ENCODE results near the gene MYL6B. TPM values are rescaled to one million over a fixed set of nuclear protein-coding genes. Genes with fewer than 3 reads are reported as not detected.

MYL6B gene
- polyA plus RNA-seq, 1 donor (not counting 4 experiments of a cell fraction or from before 2014, with no cell fraction given) = 44.9 TPM

DNA sequence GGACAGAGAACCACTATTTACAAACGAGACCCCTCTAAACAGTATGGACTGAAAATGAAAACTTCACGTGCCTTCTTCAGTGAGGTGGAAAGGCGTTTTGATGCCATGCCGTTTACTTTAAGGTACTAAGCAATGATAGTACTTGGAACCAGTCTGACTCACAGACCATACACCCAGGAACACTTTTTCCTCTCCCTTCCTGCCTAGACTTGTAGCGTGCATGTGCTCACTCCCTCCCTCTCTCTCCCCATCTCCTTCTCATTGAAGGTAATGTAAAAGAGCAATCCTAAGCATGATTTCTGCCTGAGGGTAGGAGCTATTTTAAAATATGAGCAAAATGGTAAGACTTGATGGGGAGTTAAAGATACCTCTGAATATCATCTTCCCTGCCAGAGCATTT is 41.8 kb upstream of the MYL6B start:
- TF ChIP-seq, protein P1, sequence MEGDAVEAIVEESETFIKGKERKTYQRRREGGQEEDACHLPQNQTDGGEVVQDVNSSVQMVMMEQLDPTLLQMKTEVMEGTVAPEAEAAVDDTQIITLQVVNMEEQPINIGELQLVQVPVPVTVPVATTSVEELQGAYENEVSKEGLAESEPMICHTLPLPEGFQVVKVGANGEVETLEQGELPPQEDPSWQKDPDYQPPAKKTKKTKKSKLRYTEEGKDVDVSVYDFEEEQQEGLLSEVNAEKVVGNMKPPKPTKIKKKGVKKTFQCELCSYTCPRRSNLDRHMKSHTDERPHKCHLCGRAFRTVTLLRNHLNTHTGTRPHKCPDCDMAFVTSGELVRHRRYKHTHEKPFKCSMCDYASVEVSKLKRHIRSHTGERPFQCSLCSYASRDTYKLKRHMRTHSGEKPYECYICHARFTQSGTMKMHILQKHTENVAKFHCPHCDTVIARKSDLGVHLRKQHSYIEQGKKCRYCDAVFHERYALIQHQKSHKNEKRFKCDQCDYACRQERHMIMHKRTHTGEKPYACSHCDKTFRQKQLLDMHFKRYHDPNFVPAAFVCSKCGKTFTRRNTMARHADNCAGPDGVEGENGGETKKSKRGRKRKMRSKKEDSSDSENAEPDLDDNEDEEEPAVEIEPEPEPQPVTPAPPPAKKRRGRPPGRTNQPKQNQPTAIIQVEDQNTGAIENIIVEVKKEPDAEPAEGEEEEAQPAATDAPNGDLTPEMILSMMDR (optimal IDR thresholded peaks at IDR 0.05 in 1 of 3, IDR thresholded peaks at IDR 0.05 in 1 of 3, conservative IDR thresholded peaks at IDR 0.05 in 1 of 3; ENCODE audit: extremely low read depth in 1 of 3, insufficient read depth in 2 of 3, low read length in 3 of 3) = no peak
- TF ChIP-seq EZH2 (IDR thresholded peaks at IDR 0.05; ENCODE audit: low read length) = no peak
- H3K79me2 ChIP-seq (ENCODE audit: control insufficient read depth, insufficient read depth, low read length) = peaks cover 31% of the 10 kb centered on the region
- H3K9ac ChIP-seq (ENCODE audit: control insufficient read depth, extremely low read depth, insufficient read depth, low read length) = no peak overlapping the region
- no peaks in the 10 kb centered on the region for H3K27me3 ChIP-seq (ENCODE audit: control insufficient read depth, extremely low read depth, insufficient read depth, low read length)
- peak overlapping the region; percentile 37 for H3K4me2 ChIP-seq (ENCODE audit: control insufficient read depth, extremely low read depth, insufficient read depth, low read depth, low read length)
- H3K4me3 ChIP-seq (ENCODE audit: control insufficient read depth in 2 of 3, extremely low read depth in 1 of 3, insufficient read depth in 2 of 3, low read depth in 1 of 3, low read length in 3 of 3) = peak overlapping the region in 1 of 3 experiments; percentile 19
- H2AFZ ChIP-seq (ENCODE audit: control insufficient read depth, low read length) = no peak overlapping the region
- dilution Hi-C loops (cut with MboI; ENCODE audit: extremely low pct_ligation_motif_present, low sequenced_read_pairs) = no loop called here
- peaks cover 6% of the 10 kb centered on the region for H4K20me1 ChIP-seq (ENCODE audit: control insufficient read depth, extremely low read depth, insufficient read depth, low read length)
- H3K9me1 ChIP-seq (ENCODE audit: control insufficient read depth, extremely low read depth, insufficient read depth, low read length) = no peaks in the 10 kb centered on the region
- peak; percentile 96 for FAIRE-seq
- H3K9me3 ChIP-seq (ENCODE audit: control insufficient read depth, low read depth, low read length) = no peaks in the 10 kb centered on the region
- peaks cover 23 to 54% of the 10 kb centered on the region in 2 experiments for H3K36me3 ChIP-seq (ENCODE audit: control insufficient read depth in 2 of 2, extremely low read depth in 1 of 2, insufficient read depth in 2 of 2, low read length in 2 of 2)
- H3K27ac ChIP-seq (ENCODE audit: control insufficient read depth, insufficient read depth, low read length) = peak overlapping the region; percentile 46
- peak; percentile 75 for DNase-seq (ENCODE audit: low read depth, low spot score)
- peaks cover 34% of the 10 kb centered on the region for H3K4me1 ChIP-seq (ENCODE audit: control insufficient read depth, extremely low read depth, insufficient read depth, low read length)

DNA sequence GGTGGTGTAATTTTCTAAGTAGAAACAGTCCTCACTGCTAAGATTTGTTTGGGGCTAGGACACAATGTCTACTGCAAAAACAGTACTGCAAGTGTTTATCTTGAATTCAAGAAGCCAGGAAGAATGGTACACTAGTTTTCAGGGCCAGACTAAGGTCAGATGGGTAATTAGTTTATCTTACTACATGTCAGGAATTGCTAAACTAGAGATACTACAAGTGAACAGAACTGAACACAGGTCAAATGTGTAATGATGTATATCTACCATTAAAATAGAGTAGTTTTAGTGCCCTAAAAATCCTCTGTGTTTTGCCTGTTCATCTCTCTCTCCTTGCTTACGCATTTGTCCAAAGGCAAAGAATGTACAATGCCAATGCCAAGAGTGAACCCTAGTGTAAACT is 38.3 kb upstream of the MYL6B start:
- FAIRE-seq (no peak), DNase-seq (ENCODE audit: low read depth, low spot score) (no peak)
- dilution Hi-C loops (cut with MboI; ENCODE audit: extremely low pct_ligation_motif_present, low sequenced_read_pairs) = no loop called here
- no peak overlapping the region for H3K9ac ChIP-seq (ENCODE audit: control insufficient read depth, extremely low read depth, insufficient read depth, low read length)
- peaks cover 31% of the 10 kb centered on the region for H3K4me1 ChIP-seq (ENCODE audit: control insufficient read depth, extremely low read depth, insufficient read depth, low read length)
- H4K20me1 ChIP-seq (ENCODE audit: control insufficient read depth, extremely low read depth, insufficient read depth, low read length) = no peaks in the 10 kb centered on the region
- peaks cover 17% of the 10 kb centered on the region for H3K79me2 ChIP-seq (ENCODE audit: control insufficient read depth, insufficient read depth, low read length)
- H3K4me2 ChIP-seq (ENCODE audit: control insufficient read depth, extremely low read depth, insufficient read depth, low read depth, low read length) = no peak overlapping the region
- no peak for TF ChIP-seq EZH2 (IDR thresholded peaks at IDR 0.05; ENCODE audit: low read length)
- TF ChIP-seq, protein P1 (optimal IDR thresholded peaks at IDR 0.05 in 1 of 3, IDR thresholded peaks at IDR 0.05 in 1 of 3, conservative IDR thresholded peaks at IDR 0.05 in 1 of 3; ENCODE audit: extremely low read depth in 1 of 3, insufficient read depth in 2 of 3, low read length in 3 of 3) = no peak
- no peaks in the 10 kb centered on the region for H3K27me3 ChIP-seq (ENCODE audit: control insufficient read depth, extremely low read depth, insufficient read depth, low read length)
- H2AFZ ChIP-seq (ENCODE audit: control insufficient read depth, low read length) = no peak overlapping the region
- no peak overlapping the region for H3K27ac ChIP-seq (ENCODE audit: control insufficient read depth, insufficient read depth, low read length)
- H3K9me1 ChIP-seq (ENCODE audit: control insufficient read depth, extremely low read depth, insufficient read depth, low read length) = no peaks in the 10 kb centered on the region
- peaks cover 14 to 43% of the 10 kb centered on the region in 2 experiments for H3K36me3 ChIP-seq (ENCODE audit: control insufficient read depth in 2 of 2, extremely low read depth in 1 of 2, insufficient read depth in 2 of 2, low read length in 2 of 2)
- H3K9me3 ChIP-seq (ENCODE audit: control insufficient read depth, low read depth, low read length) = no peaks in the 10 kb centered on the region
- H3K4me3 ChIP-seq (ENCODE audit: control insufficient read depth in 2 of 3, extremely low read depth in 1 of 3, insufficient read depth in 2 of 3, low read depth in 1 of 3, low read length in 3 of 3) = no peak overlapping the region

All from keratinocyte (primary cell).